Measurements from ENCODE around the gene MOCS1. TPM values are rescaled to one million over a fixed set of nuclear protein-coding genes. Genes with fewer than 3 reads are reported as not detected.

The MOCS1 gene
- total and polyA plus RNA-seq, 2 experiments from 2014 or later, result 7.3 to 9.0 TPM

- H3K4me3 ChIP-seq, result no peak overlapping the region
- no peaks in the 10 kb centered on the region for H3K36me3 ChIP-seq (ENCODE audit: low read depth)
- H3K79me2 ChIP-seq (ENCODE audit: insufficient read depth), result no peaks in the 10 kb centered on the region
- no peak overlapping the region for H3K27ac ChIP-seq
- no peak for DNase-seq
- no peak overlapping the region for H3K4me2 ChIP-seq (ENCODE audit: unreplicated experiment)
- 0 out of 2 replicates have a peak, but pooled peaks cover 3% of the 10 kb centered on the region for H3K4me1 ChIP-seq (ENCODE audit: insufficient read depth)
- no peaks in the 10 kb centered on the region for H3K9me3 ChIP-seq (ENCODE audit: low read depth)
- no peaks in the 10 kb centered on the region for H3K9me2 ChIP-seq (ENCODE audit: insufficient read depth)
- WGBS, 2 experiments (ENCODE audit: low coverage in 1 of 2, low lambda C conversion rate in 2 of 2, missing lambda C conversion rate in 2 of 2), result 17 to 32% methylated on average over 1 of the region's 1 CpG
- in situ Hi-C loops (cut with MboI), result no loop called here
- TF ChIP-seq EZH2phosphoT487 (IDR thresholded peaks at IDR 0.05; ENCODE audit: insufficient read depth, low read depth) (no peak), EZH2 (IDR thresholded peaks at IDR 0.05; ENCODE audit: insufficient read depth, poor library complexity, severe bottlenecking) (no peak)
- no peaks in the 10 kb centered on the region for H3F3A ChIP-seq (ENCODE audit: insufficient read depth)
- H3K9ac ChIP-seq, result no peak overlapping the region
- 0 out of 2 replicates have a peak, but pooled peaks cover 2% of the 10 kb centered on the region for H3K27me3 ChIP-seq (replicated peaks; ENCODE audit: insufficient read depth)
- H4K20me1 ChIP-seq (ENCODE audit: insufficient read depth), result no peaks in the 10 kb centered on the region
- H2AFZ ChIP-seq, result no peak overlapping the region
Measured at GRCh38 chr6:39951716-39952115, 17.5 kb upstream of the MOCS1 start.

DNA sequence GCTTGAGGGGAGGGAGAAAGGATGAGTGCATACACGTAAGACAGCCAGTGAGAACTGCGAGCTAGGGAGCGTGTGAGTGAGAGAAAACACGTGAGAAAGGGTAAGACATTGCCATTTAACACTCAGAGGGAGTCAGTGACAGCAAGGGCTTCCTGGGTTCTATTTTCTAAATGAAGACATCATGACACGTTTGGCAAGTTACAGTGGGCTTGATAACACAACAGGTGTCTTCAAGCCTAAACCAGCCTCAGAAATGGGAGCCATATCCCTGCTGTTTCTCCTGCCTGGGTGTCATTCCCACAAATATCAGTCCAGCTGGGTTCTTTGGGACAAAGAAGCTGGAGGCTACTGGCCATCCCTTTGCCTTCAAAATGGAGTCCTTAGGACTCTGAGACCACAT lies 16.9 kb upstream of the MOCS1 start:
- H3F3A ChIP-seq (ENCODE audit: insufficient read depth), result no peaks in the 10 kb centered on the region
- no peak for TF ChIP-seq EZH2 (IDR thresholded peaks at IDR 0.05; ENCODE audit: insufficient read depth, poor library complexity, severe bottlenecking)
- no peak for TF ChIP-seq EZH2phosphoT487 (IDR thresholded peaks at IDR 0.05; ENCODE audit: insufficient read depth, low read depth)
- no peak for DNase-seq
- no peak overlapping the region for H3K27ac ChIP-seq
- H3K4me2 ChIP-seq (ENCODE audit: unreplicated experiment), result no peak overlapping the region
- 0 out of 2 replicates have a peak, but pooled peaks cover 3% of the 10 kb centered on the region for H3K4me1 ChIP-seq (ENCODE audit: insufficient read depth)
- in situ Hi-C loops (cut with MboI), result no loop called here
- H4K20me1 ChIP-seq (ENCODE audit: insufficient read depth), result no peaks in the 10 kb centered on the region
- H3K27me3 ChIP-seq (replicated peaks; ENCODE audit: insufficient read depth), result 0 out of 2 replicates have a peak, but pooled peaks cover 4% of the 10 kb centered on the region
- H3K9ac ChIP-seq, result no peak overlapping the region
- H3K9me2 ChIP-seq (ENCODE audit: insufficient read depth), result no peaks in the 10 kb centered on the region
- no peaks in the 10 kb centered on the region for H3K9me3 ChIP-seq (ENCODE audit: low read depth)
- 49 to 53% methylated on average over 5 of the region's 5 CpGs for WGBS, 2 experiments (ENCODE audit: low coverage in 1 of 2, low lambda C conversion rate in 2 of 2, missing lambda C conversion rate in 2 of 2)
- H3K79me2 ChIP-seq (ENCODE audit: insufficient read depth), result no peaks in the 10 kb centered on the region
- H3K36me3 ChIP-seq (ENCODE audit: low read depth), result no peaks in the 10 kb centered on the region
- no peak overlapping the region for H3K4me3 ChIP-seq
- no peak overlapping the region for H2AFZ ChIP-seq

GRCh38 chr6:39950125-39950720 lies 16.0 kb upstream of the MOCS1 start:
- no peak for TF ChIP-seq EZH2phosphoT487 (IDR thresholded peaks at IDR 0.05; ENCODE audit: insufficient read depth, low read depth)
- Histone ChIP-seq H3K9me3 (ENCODE audit: low read depth) (no peaks in the 10 kb centered on the region), H3F3A (ENCODE audit: insufficient read depth) (no peaks in the 10 kb centered on the region), H3K27me3 (replicated peaks; ENCODE audit: insufficient read depth) (0 out of 2 replicates have a peak, but pooled peaks cover 4% of the 10 kb centered on the region), H3K4me2 (ENCODE audit: unreplicated experiment) (no peak overlapping the region), H3K4me3 (no peak overlapping the region), H3K36me3 (ENCODE audit: low read depth) (no peaks in the 10 kb centered on the region), H3K4me1 (ENCODE audit: insufficient read depth) (0 out of 2 replicates have a peak, but pooled peaks cover 3% of the 10 kb centered on the region), H4K20me1 (ENCODE audit: insufficient read depth) (no peaks in the 10 kb centered on the region), H3K27ac (no peak overlapping the region), H2AFZ (no peak overlapping the region), H3K9me2 (ENCODE audit: insufficient read depth) (no peaks in the 10 kb centered on the region), H3K79me2 (ENCODE audit: insufficient read depth) (no peaks in the 10 kb centered on the region), H3K9ac (no peak overlapping the region)
- DNase-seq, result no peak
- in situ Hi-C loops (cut with MboI), result no loop called here

DNA sequence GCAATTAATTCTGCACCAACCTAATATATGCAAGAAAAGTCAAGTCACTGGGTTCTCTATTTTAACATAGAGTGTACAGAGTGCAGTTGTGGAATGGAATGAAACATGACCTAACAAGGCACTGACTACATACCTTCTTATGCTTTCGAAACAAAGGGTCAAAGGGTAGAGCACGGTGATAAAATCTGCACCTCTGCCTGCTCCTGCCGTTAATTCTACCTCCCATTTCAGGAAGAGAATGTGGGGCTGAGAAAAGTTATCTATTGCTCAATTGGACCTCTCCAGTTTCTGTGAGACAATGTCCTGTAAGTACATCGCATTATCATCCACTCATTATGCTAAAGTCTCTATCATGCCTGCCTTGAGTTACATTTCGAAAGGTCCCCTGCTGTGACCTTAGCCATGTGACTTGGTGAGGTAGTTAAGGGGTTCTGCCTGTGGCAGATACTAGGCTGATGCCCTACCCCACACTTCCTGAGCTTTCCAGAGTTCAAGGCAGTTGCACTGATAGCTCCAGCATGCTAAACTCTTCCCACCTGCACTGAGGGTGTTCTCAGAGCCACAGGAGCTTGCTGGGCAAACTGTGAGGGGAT lies 14.0 kb upstream of the MOCS1 start:
- 59% methylated on average over 5 of the region's 5 CpGs for WGBS, 2 experiments (ENCODE audit: low coverage in 1 of 2, low lambda C conversion rate in 2 of 2, missing lambda C conversion rate in 2 of 2)
- in situ Hi-C loops (cut with MboI), result no loop called here
- no peaks in the 10 kb centered on the region for H3K36me3 ChIP-seq (ENCODE audit: low read depth)

More for the DNA sequence above, 14.0 kb upstream of the MOCS1 start:
- Histone ChIP-seq H3K4me2 (ENCODE audit: unreplicated experiment) (no peak overlapping the region), H3K27ac (no peak overlapping the region), H3K79me2 (ENCODE audit: insufficient read depth) (no peaks in the 10 kb centered on the region), H4K20me1 (ENCODE audit: insufficient read depth) (no peaks in the 10 kb centered on the region), H2AFZ (no peak overlapping the region), H3K9me3 (ENCODE audit: low read depth) (no peaks in the 10 kb centered on the region), H3F3A (ENCODE audit: insufficient read depth) (no peaks in the 10 kb centered on the region), H3K4me3 (no peak overlapping the region), H3K9ac (no peak overlapping the region), H3K9me2 (ENCODE audit: insufficient read depth) (no peaks in the 10 kb centered on the region), H3K4me1 (ENCODE audit: insufficient read depth) (0 out of 2 replicates have a peak, but pooled peaks cover 3% of the 10 kb centered on the region), H3K27me3 (replicated peaks; ENCODE audit: insufficient read depth) (0 out of 2 replicates have a peak, but pooled peaks cover 4% of the 10 kb centered on the region)
- no peak for DNase-seq
- no peak for TF ChIP-seq EZH2phosphoT487 (IDR thresholded peaks at IDR 0.05; ENCODE audit: insufficient read depth, low read depth)
- TF ChIP-seq EZH2 (IDR thresholded peaks at IDR 0.05; ENCODE audit: insufficient read depth, poor library complexity, severe bottlenecking), result no peak
